GM12874 (cell line): Measurements from ENCODE around the gene CENPP.

Experiments used
- TF ChIP-seq, protein P1 (sequence below): IDR thresholded peaks from 2 replicates; pipeline ENCODE4 v1.5.1; 2011; ENCODE audit warnings: low read depth, mild to moderate bottlenecking, control low read depth, low read length, moderate library complexity; ENCODE audit not compliant: insufficient read depth

CENPP gene

DNA sequence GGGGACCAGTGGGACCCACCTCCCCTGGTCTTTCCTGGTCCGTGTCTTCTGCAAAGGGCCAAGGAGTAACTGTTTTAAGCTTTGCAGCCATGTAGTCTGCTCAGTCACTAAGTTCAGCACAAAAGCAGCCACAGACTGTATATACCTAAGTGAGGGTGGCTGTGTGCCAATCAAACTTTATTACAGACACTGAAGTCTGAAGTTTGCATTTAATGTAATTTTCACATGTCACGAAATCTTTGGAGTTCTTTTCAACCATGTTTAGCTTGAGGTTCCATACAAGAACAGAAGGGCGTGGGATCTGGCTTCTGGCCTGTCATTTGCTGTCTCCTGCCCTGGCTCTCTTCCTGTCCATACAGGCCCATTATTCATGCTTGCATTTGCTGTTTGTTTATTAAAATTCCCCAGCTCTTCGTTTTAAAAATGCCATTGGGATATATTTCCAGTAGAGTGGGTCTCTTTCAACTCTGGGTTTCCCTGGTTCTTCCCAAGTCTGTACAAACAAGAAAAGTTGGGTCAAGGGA lies 274.2 kb downstream of the CENPP start:
- TF ChIP-seq, protein P1, sequence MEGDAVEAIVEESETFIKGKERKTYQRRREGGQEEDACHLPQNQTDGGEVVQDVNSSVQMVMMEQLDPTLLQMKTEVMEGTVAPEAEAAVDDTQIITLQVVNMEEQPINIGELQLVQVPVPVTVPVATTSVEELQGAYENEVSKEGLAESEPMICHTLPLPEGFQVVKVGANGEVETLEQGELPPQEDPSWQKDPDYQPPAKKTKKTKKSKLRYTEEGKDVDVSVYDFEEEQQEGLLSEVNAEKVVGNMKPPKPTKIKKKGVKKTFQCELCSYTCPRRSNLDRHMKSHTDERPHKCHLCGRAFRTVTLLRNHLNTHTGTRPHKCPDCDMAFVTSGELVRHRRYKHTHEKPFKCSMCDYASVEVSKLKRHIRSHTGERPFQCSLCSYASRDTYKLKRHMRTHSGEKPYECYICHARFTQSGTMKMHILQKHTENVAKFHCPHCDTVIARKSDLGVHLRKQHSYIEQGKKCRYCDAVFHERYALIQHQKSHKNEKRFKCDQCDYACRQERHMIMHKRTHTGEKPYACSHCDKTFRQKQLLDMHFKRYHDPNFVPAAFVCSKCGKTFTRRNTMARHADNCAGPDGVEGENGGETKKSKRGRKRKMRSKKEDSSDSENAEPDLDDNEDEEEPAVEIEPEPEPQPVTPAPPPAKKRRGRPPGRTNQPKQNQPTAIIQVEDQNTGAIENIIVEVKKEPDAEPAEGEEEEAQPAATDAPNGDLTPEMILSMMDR = no peak

DNA sequence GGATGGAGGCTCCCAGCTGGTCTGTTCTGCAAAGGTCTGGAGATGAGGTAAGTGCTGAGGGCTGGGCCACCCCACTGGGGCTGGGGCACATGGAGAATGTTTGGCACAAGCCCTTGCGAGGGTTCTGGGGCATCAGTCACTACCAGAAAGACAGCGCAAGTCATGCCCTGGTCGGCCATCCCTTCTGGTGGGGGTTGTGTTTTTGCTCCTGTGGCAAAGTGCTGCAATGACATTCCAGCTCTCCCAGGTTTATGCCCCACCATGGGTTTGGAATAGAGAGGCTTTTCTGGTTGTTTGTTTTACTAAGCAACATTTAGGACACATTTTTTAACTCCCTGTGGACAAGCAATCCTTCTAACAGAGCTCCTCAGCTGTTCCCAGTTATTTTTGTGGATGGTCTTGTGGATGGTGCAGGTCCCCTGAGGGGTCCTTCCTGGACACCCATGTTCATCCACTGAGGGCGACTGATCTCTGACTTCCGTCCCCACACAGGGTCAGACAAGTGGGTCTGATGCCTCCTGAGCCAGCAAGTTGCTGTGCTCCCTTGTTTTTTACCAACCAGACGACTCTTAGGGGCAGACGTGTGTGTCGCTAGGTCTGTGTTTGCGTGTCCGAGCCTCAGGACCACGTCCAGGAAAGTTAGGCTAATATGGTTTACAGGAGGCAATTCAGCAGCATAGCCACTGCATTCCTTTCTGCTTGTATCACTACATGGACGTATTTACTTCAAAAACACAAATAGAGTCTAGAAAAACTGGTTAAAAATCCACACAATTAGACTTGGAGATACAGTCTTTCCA lies 274.9 kb downstream of the CENPP start:
- TF ChIP-seq, protein P1 = no peak

DNA sequence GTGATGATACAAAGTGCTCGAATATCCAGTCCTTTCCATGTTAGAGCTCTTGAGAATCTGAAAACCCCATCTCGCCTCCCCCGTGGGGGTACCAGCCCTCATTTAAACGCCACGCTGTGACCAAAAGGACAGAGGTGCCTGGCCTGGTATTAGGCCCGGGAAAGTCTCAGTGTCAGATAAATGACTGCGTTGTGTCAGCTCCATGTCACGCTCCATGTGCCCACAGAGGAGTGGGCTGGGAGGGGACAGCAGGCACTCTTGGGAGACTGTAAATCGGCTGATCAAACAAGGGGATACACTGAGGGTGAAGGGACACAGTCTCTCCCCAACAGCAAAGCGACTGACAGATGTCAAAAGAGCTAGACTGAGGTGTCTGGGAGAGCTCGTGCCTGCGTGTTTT lies 275.7 kb downstream of the CENPP start:
- TF ChIP-seq, protein P1 = no peak

DNA sequence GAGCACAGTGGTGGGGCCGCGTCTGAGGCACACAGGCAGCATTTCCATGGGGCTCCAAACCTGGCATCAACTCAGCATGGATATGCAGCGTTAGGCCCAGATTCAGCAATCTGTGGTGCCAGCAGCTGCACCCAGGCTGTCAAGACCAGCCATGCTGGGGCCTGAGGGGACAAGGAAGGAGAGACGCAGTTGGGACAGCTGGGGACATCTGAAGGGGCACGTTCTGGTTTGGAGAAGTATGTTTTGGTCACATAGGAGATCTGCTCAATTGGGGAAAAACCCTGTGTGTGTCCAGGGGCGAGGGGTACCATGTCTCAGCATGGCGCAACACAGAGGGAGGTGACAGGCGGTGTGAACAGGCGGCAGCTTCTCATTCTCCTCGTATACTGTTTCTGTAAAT lies 276.7 kb downstream of the CENPP start:
- TF ChIP-seq, protein P1 = no peak

DNA sequence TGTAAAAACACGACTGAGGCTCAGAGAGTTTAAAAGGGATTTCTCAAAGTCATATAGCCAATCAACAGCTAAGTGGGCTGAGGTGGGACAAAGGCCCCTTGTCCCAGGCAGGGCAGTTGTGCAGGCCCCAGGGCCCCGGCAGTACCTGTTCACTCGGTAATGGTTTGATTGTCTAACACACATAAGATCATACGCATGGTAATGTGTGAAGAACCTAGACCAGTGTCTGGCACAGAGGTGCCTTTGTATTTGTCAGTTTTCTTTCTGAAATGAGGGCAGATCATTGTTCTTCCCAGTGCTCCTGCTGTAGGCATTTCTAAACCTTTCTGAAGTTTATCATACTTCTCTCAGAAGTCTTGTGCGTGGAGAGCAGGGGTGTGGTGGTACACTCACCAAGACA lies 277.3 kb downstream of the CENPP start:
- TF ChIP-seq, protein P1 = no peak

DNA sequence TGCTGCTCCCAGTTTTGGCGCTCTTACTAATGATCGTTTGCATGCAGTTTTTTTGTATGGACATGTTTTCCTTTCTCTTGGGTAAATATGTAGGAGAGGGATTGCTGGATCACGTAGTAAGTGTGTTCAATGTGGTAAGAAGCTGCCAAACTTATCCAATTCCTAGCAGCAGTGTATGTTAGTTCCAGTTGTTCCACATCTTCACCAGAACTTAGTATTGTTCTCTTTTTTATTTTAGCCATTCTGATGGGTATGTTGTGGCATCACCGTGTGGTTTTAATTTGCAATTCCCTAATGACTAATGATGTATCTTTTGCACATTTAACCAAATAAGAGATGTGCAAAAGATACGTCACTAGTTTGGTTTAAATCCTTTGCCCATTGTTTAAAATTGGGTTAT lies 278.2 kb downstream of the CENPP start:
- TF ChIP-seq, protein P1 = no peak

DNA sequence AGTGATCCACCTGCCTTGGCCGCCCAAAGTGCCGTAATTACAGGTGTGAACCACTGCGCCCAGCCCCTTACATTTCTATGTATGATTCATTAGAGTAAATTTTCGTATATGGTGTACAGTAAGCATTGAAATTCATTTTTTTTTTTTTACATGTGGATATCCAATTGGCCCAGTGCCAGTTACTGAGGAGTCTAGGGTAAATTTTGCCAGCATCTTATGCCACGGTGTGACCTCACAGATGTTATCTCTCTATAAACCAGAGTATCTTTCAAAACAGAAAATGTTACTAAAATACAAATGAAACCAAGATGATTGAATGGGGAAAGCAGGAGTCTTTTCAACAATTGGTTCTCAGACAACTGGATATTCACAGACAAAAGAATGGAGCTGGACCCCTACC lies 279.5 kb downstream of the CENPP start:
- TF ChIP-seq, protein P1 = no peak
